Activated CD4-positive, alpha-beta memory T cell treated with anti-CD3 and anti-CD28 coated beads, Interleukin-2, amount 10 ng/mL, durations not matched to agents 7 days and 5 days (primary cell): ENCODE data around the gene RFT1. TPM values are rescaled to one million over a fixed set of nuclear protein-coding genes. Genes with fewer than 3 reads are reported as not detected.

ENCODE experiments used
- CTCF ChIA-PET: fragments of 350-600 bp; sonication (Branson Sonifier 250); formaldehyde crosslinking; loops from one replicate; lab custom pipeline; 2021; ENCODE audit warnings: antibody characterized with exemption, inconsistent platforms; lab: Charles Lee
- POLR2A ChIA-PET: fragments of 350-600 bp; sonication (Branson Sonifier 250); formaldehyde crosslinking; loops from one replicate; lab custom pipeline; 2021; ENCODE audit warnings: antibody characterized with exemption; lab: Charles Lee
- DNase-seq: peaks from one replicate; pipeline ENCODE4 v3.0.0-alpha.2; 2020
- H3K27ac Mint-ChIP-seq: one replicate; pipeline ENCODE4 v1.8.0; 2021; ENCODE audit warnings: mild to moderate bottlenecking, mixed read lengths
- H3K27me3 Mint-ChIP-seq: one replicate; pipeline ENCODE4 v1.8.0; 2021; ENCODE audit warnings: mixed read lengths
- H3K36me3 Mint-ChIP-seq: one replicate; pipeline ENCODE4 v1.8.0; 2021; ENCODE audit warnings: low read depth, mixed read lengths
- H3K4me1 Mint-ChIP-seq: one replicate; pipeline ENCODE4 v1.8.0; 2021; ENCODE audit warnings: mixed read lengths
- H3K4me3 Mint-ChIP-seq: one replicate; pipeline ENCODE4 v1.8.0; 2021; ENCODE audit warnings: mild to moderate bottlenecking, mixed read lengths
- H3K9me3 Mint-ChIP-seq: one replicate; pipeline ENCODE4 v1.8.0; 2021; ENCODE audit warnings: mixed read lengths
- total RNA-seq, 2 experiments: library from RNA; stranded (reverse); gene quantifications; one replicate each; pipeline ENCODE4 v1.2.3, GENCODE V29; 2021

The RFT1 gene
- 10 to 100 TPM; 26.4 to 27.6 TPM for total RNA-seq

GRCh38 chr3:53130179-53131061, at the start of gene RFT1:
RFT1 (minus strand) TSS chr3:53130435; CDS start chr3:53130400, 35 bp downstream.
- CTCF ChIA-PET = interaction anchor here (1.3 to 10.8 kb wide), 4 partner anchors 15 to 73 kb away, joined by 5 to 115 read pairs (median 46); no protein-coding TSS in a partner anchor
- Mint-ChIP-seq H3K27ac (peak within 1 kb of the TSS; percentile 84), H3K27me3 (no peaks in the 10 kb centered on the region), H3K4me3 (peak within 1 kb of the TSS; percentile 83), H3K4me1 (peaks cover 29% of the 10 kb centered on the region), H3K36me3 (peaks cover 4% of the 10 kb centered on the region), H3K9me3 (no peaks in the 10 kb centered on the region)
- POLR2A ChIA-PET = interaction anchor here (0.9 to 5.1 kb wide), 12 partner anchors 11 to 412 kb away, joined by 3 to 31 read pairs (median 4); partner anchors contain the start of genes DCP1A and PRKCD
- DNase-seq = peak; percentile 99

- ChIA-PET CTCF (interaction anchor here (1.6 kb wide), 1 partner anchor 16 kb away, joined by 4 read pairs; no protein-coding TSS in a partner anchor), POLR2A (no interaction called here)
- Mint-ChIP-seq H3K36me3 (peaks cover 15% of the 10 kb centered on the region), H3K27me3 (no peaks in the 10 kb centered on the region), H3K9me3 (no peaks in the 10 kb centered on the region), H3K27ac (no peak overlapping the region), H3K4me1 (no peaks in the 10 kb centered on the region), H3K4me3 (no peak overlapping the region)
- DNase-seq = no peak
Measured at GRCh38 chr3:53179580-53179979, 49.3 kb upstream of the RFT1 start.

GRCh38 chr3:53178246-53178645, 48.0 kb upstream of the RFT1 start:
- ChIA-PET POLR2A (no interaction called here), CTCF (no interaction called here)
- Mint-ChIP-seq H3K9me3 (no peaks in the 10 kb centered on the region), H3K36me3 (peaks cover 15% of the 10 kb centered on the region), H3K27ac (no peak overlapping the region), H3K27me3 (no peaks in the 10 kb centered on the region), H3K4me1 (no peaks in the 10 kb centered on the region), H3K4me3 (no peak overlapping the region)
- DNase-seq = no peak

GRCh38 chr3:53175613-53176540, 45.6 kb upstream of the RFT1 start:
- POLR2A ChIA-PET = no interaction called here
- Mint-ChIP-seq H3K4me3 (no peak overlapping the region), H3K27ac (no peak overlapping the region), H3K9me3 (no peaks in the 10 kb centered on the region), H3K27me3 (no peaks in the 10 kb centered on the region), H3K36me3 (peaks cover 15% of the 10 kb centered on the region), H3K4me1 (peaks cover 8% of the 10 kb centered on the region)
- CTCF ChIA-PET = no interaction called here
- no peak for DNase-seq

GRCh38 chr3:53174346-53175250, 44.4 kb upstream of the RFT1 start:
- Mint-ChIP-seq H3K4me1 (peaks cover 21% of the 10 kb centered on the region), H3K4me3 (no peak overlapping the region)

GRCh38 chr3:53173107-53173506, 42.9 kb upstream of the RFT1 start:
- ChIA-PET POLR2A (interaction anchor here (1.4 kb wide), 1 partner anchor 10 kb away, joined by 5 read pairs; no protein-coding TSS in a partner anchor), CTCF (no interaction called here)
- Mint-ChIP-seq H3K36me3 (peaks cover 2% of the 10 kb centered on the region), H3K4me1 (peaks cover 34% of the 10 kb centered on the region), H3K4me3 (no peak overlapping the region), H3K27ac (no peak overlapping the region), H3K27me3 (no peaks in the 10 kb centered on the region), H3K9me3 (no peaks in the 10 kb centered on the region)
- DNase-seq = no peak

More at GRCh38 chr3:53174346-53175250, 44.4 kb upstream of the RFT1 start:
- DNase-seq = no peak
- no peaks in the 10 kb centered on the region for H3K9me3 Mint-ChIP-seq
- no peak overlapping the region for H3K27ac Mint-ChIP-seq
- H3K27me3 Mint-ChIP-seq = no peaks in the 10 kb centered on the region
- H3K36me3 Mint-ChIP-seq = peaks cover 10% of the 10 kb centered on the region
- ChIA-PET POLR2A (no interaction called here), CTCF (interaction anchor here (0.8 kb wide), 1 partner anchor 22 kb away, joined by 5 read pairs; no protein-coding TSS in a partner anchor)

- Mint-ChIP-seq H3K9me3 (no peaks in the 10 kb centered on the region), H3K4me3 (no peak overlapping the region), H3K4me1 (peaks cover 38% of the 10 kb centered on the region), H3K36me3 (peaks cover 2% of the 10 kb centered on the region), H3K27me3 (no peaks in the 10 kb centered on the region), H3K27ac (no peak overlapping the region)
- POLR2A ChIA-PET = interaction anchor here (1.1 kb wide), 1 partner anchor 11 kb away, joined by 3 read pairs; the partner anchor contains the start of gene PRKCD
- CTCF ChIA-PET = interaction anchor here (2.2 kb wide), 1 partner anchor 24 kb away, joined by 14 read pairs; no protein-coding TSS in a partner anchor
- DNase-seq = no peak
Measured at GRCh38 chr3:53171827-53172505, 41.7 kb upstream of the RFT1 start.

GRCh38 chr3:53171064-53171418, 40.8 kb upstream of the RFT1 start:
- Mint-ChIP-seq H3K27me3 (no peaks in the 10 kb centered on the region), H3K4me1 (peaks cover 45% of the 10 kb centered on the region), H3K36me3 (peaks cover 6% of the 10 kb centered on the region), H3K9me3 (no peaks in the 10 kb centered on the region), H3K4me3 (no peak overlapping the region), H3K27ac (no peak overlapping the region)
- CTCF ChIA-PET = interaction anchor here (2.0 to 2.2 kb wide), 2 partner anchors 25 to 61 kb away, joined by 7 to 14 read pairs; no protein-coding TSS in a partner anchor
- POLR2A ChIA-PET = interaction anchor here (1.3 kb wide), 1 partner anchor 12 kb away, joined by 3 read pairs; no protein-coding TSS in a partner anchor
- DNase-seq = no peak

GRCh38 chr3:53170325-53171063, 40.3 kb upstream of the RFT1 start:
- Mint-ChIP-seq H3K4me3 (no peak overlapping the region), H3K27me3 (no peaks in the 10 kb centered on the region), H3K27ac (peak overlapping the region; percentile 23), H3K36me3 (peaks cover 6% of the 10 kb centered on the region), H3K4me1 (peaks cover 45% of the 10 kb centered on the region), H3K9me3 (no peaks in the 10 kb centered on the region)
- ChIA-PET POLR2A (interaction anchor here (0.8 to 1.3 kb wide), 3 partner anchors 10 to 20 kb away, joined by 3 read pairs; no protein-coding TSS in a partner anchor), CTCF (interaction anchor here (1.2 to 2.2 kb wide), 3 partner anchors 25 to 60 kb away, joined by 3 to 14 read pairs (median 7); no protein-coding TSS in a partner anchor)
- peak; percentile 41 for DNase-seq

- H3K4me3 Mint-ChIP-seq = no peak overlapping the region
- peaks cover 6% of the 10 kb centered on the region for H3K36me3 Mint-ChIP-seq
- H3K27ac Mint-ChIP-seq = no peak overlapping the region
- POLR2A ChIA-PET = interaction anchor here (0.8 to 1.3 kb wide), 3 partner anchors 10 to 21 kb away, joined by 3 read pairs; no protein-coding TSS in a partner anchor
- no peak for DNase-seq
- peaks cover 45% of the 10 kb centered on the region for H3K4me1 Mint-ChIP-seq
- H3K27me3 Mint-ChIP-seq = no peaks in the 10 kb centered on the region
- CTCF ChIA-PET = interaction anchor here (1.2 to 2.2 kb wide), 3 partner anchors 26 to 60 kb away, joined by 3 to 14 read pairs (median 7); no protein-coding TSS in a partner anchor
- no peaks in the 10 kb centered on the region for H3K9me3 Mint-ChIP-seq
Measured at GRCh38 chr3:53169832-53170324, 39.6 kb upstream of the RFT1 start.
